T-helper 2 cell treated with Interferon-gamma antibody and Interleukin-4, amounts not matched to agents 100 ng/mL and 5 ng/mL, for 36 hours (primary cell): Measurements from ENCODE around the gene COX7A2L. TPM values are rescaled to one million over a fixed set of nuclear protein-coding genes. Genes with fewer than 3 reads are reported as not detected.
"Not testable (repeated sequence)": the region's sequence is repeated elsewhere in the genome, so short reads cannot be mapped to it uniquely, and the experiment has no call there.

Source experiments
- intact Hi-C: fragments of 100-400 bp; cut with micrococcal nuclease; formaldehyde crosslinking; loops from one replicate; pipeline ENCODE4 v1.15.1; 2023
- total RNA-seq: library from RNA; stranded (reverse); gene quantifications from 2 replicates; pipeline ENCODE4 v1.2.3, GENCODE V29; 2022

COX7A2L gene
- total RNA-seq, 1 donor from 2014 or later, result 76.1 TPM

GRCh38 chr2:42368817-42369531 is 8.0 kb upstream of the COX7A2L start:
- intact Hi-C loops, result loop anchor here (10.0 kb wide), 1 partner anchor 296 kb away; no protein-coding TSS in a partner anchor

- intact Hi-C loops, result loop anchor here (10.0 kb wide), 1 partner anchor 297 kb away; no protein-coding TSS in a partner anchor
Observed at GRCh38 chr2:42367835-42368234, 6.8 kb upstream of the COX7A2L start.

- intact Hi-C loops, result loop anchor here (10.0 kb wide), 1 partner anchor 298 kb away; no protein-coding TSS in a partner anchor
Observed at GRCh38 chr2:42366411-42366810, 5.4 kb upstream of the COX7A2L start.

GRCh38 chr2:42364658-42365057 is 3.6 kb upstream of the COX7A2L start:
- intact Hi-C loops, result loop anchor here (5.0 to 10.0 kb wide), 2 partner anchors 300 to 1273 kb away; partner anchors contain the start of gene PLEKHH2

- intact Hi-C loops, result loop anchor here (5.0 to 10.0 kb wide), 2 partner anchors 301 to 1274 kb away; partner anchors contain the start of gene PLEKHH2
Observed at GRCh38 chr2:42363413-42363812, 2.4 kb upstream of the COX7A2L start.

- intact Hi-C loops, result loop anchor here (1.0 to 10.0 kb wide), 10 partner anchors 65 to 1275 kb away; partner anchors contain the start of genes EML4, MTA3 and PLEKHH2
Observed at GRCh38 chr2:42361728-42362283, 789 bp upstream of the COX7A2L start.

GRCh38 chr2:42360493-42360889 is 526 bp downstream of the COX7A2L start:
- intact Hi-C loops, result loop anchor here (2.0 to 10.0 kb wide), 7 partner anchors 64 to 1277 kb away; partner anchors contain the start of genes MTA3 and PLEKHH2

- intact Hi-C loops, result loop anchor here (2.0 to 10.0 kb wide), 7 partner anchors 63 to 1277 kb away; partner anchors contain the start of genes MTA3 and PLEKHH2
Observed at GRCh38 chr2:42359965-42360483, 993 bp downstream of the COX7A2L start.

- intact Hi-C loops, result no loop called here
Observed at GRCh38 chr2:42359304-42359964, 1.6 kb downstream of the COX7A2L start.

- intact Hi-C loops, result no loop called here
Observed at GRCh38 chr2:42353792-42354429, 7.1 kb downstream of the COX7A2L start.

- intact Hi-C loops, result no loop called here
Observed at GRCh38 chr2:42351864-42352263, 9.2 kb downstream of the COX7A2L start.

GRCh38 chr2:42350434-42351063 is 10.5 kb downstream of the COX7A2L start:
- intact Hi-C loops, result no loop called here

GRCh38 chr2:42348113-42348805 is 12.8 kb downstream of the COX7A2L start:
- intact Hi-C loops, result no loop called here

- intact Hi-C loops, result not testable (repeated sequence)
Observed at GRCh38 chr2:42347518-42347917, 13.5 kb downstream of the COX7A2L start.

GRCh38 chr2:42346856-42347255 is 14.2 kb downstream of the COX7A2L start:
- intact Hi-C loops, result not testable (repeated sequence)

- intact Hi-C loops, result no loop called here
Observed at GRCh38 chr2:42345986-42346385, 15.0 kb downstream of the COX7A2L start.

- intact Hi-C loops, result no loop called here
Observed at GRCh38 chr2:42342795-42343241, 18.2 kb downstream of the COX7A2L start.

GRCh38 chr2:42342061-42342794 is 18.8 kb downstream of the COX7A2L start:
- intact Hi-C loops, result no loop called here

- intact Hi-C loops, result no loop called here
Observed at GRCh38 chr2:42340938-42341636, 19.9 kb downstream of the COX7A2L start.
